ENCODE measurements around the gene RNU7-1.

The RNU7-1 gene

DNA sequence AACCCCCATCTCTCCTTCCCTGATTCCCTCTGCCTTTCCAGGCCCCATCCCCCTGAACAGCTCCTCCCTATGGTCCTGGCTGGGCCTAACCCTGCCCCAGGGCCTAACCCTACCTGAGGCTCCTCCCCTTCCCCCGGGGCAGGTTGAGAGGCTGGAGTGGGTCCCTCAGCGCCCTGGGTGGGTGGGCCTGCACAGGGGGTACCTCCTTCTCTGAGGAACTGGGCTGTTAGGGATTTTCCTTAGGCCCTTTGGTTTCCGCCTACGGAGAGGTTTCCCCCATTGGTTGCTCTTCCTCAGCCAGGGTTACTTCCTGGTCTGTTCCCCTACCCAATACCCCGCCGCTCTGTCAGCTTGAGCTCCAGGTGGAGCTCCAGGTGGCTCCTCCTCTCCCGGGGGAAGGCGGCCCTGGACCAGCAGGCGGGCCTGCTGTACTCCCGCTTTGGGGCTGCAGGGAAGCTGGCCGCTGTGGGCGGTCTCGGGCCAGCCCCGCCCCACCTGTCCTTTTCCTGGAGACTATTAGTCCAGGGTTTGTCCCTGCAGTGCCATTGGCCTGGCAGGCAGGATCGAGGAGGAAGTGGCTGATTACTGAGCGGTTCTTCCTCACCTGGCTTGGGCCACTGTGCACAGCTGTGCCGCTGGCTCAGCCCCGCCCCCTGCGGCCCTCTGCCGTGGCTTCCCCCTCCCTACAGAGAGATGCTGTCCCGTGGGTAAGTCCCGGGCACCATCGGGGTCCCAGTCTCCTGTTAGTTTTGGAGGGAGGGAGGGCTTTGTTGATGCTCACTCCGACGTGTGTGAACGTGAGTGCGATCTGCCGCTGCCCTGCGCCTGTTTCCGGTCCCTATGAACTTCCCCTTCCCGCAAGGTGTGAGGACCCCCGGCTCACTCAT is 2.7 kb downstream of the RNU7-1 start:
- DNase-seq (ENCODE audit: extremely low read depth, low read depth): no peak
- no peak overlapping the region for H3K4me3 ChIP-seq (replicated peaks; ENCODE audit: low read depth, low read length)
- no peak for TF ChIP-seq CTCF (IDR thresholded peaks at IDR 0.05; ENCODE audit: low read depth, low read length, missing control alignments)

GRCh38 chr12:6946920-6947374 is 3.3 kb downstream of the RNU7-1 start:
- no peak for TF ChIP-seq CTCF (IDR thresholded peaks at IDR 0.05; ENCODE audit: low read depth, low read length, missing control alignments)

DNA sequence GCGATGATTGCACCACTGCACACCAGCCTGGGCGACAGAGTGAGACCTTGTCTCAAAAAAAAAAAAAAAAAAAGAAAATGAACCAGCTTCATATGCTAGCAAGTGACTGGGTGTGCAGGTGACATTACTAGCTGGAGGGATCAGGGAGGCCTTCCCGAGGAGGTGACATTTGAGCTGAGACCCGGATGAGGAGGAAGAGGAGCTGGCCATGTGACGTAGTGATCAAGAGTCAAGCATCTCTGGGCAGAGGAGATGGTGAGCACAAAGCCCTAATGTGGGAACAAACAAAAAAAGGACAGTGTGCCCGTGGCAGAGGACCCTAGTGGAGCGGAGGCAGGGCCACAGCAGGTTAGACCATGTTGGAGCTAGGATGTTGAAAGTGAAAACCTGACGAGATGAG is 4.0 kb downstream of the RNU7-1 start:
- no peak overlapping the region for H3K4me3 ChIP-seq (replicated peaks; ENCODE audit: low read depth, low read length)
- no peak for DNase-seq (ENCODE audit: extremely low read depth, low read depth)
- TF ChIP-seq CTCF (IDR thresholded peaks at IDR 0.05; ENCODE audit: low read depth, low read length, missing control alignments): no peak

More at GRCh38 chr12:6946920-6947374, 3.3 kb downstream of the RNU7-1 start:
- H3K4me3 ChIP-seq (replicated peaks; ENCODE audit: low read depth, low read length): no peak overlapping the region
- DNase-seq (ENCODE audit: extremely low read depth, low read depth): no peak

GRCh38 chr12:6948873-6949594 is 5.4 kb downstream of the RNU7-1 start:
- no peak for TF ChIP-seq CTCF (IDR thresholded peaks at IDR 0.05; ENCODE audit: low read depth, low read length, missing control alignments)
- H3K4me3 ChIP-seq (replicated peaks; ENCODE audit: low read depth, low read length): no peak overlapping the region
- DNase-seq (ENCODE audit: extremely low read depth, low read depth): no peak

- TF ChIP-seq CTCF (IDR thresholded peaks at IDR 0.05; ENCODE audit: low read depth, low read length, missing control alignments): no peak
- no peak overlapping the region for H3K4me3 ChIP-seq (replicated peaks; ENCODE audit: low read depth, low read length)
- no peak for DNase-seq (ENCODE audit: extremely low read depth, low read depth)
Measured at GRCh38 chr12:6950401-6950801, 6.8 kb downstream of the RNU7-1 start.

DNA sequence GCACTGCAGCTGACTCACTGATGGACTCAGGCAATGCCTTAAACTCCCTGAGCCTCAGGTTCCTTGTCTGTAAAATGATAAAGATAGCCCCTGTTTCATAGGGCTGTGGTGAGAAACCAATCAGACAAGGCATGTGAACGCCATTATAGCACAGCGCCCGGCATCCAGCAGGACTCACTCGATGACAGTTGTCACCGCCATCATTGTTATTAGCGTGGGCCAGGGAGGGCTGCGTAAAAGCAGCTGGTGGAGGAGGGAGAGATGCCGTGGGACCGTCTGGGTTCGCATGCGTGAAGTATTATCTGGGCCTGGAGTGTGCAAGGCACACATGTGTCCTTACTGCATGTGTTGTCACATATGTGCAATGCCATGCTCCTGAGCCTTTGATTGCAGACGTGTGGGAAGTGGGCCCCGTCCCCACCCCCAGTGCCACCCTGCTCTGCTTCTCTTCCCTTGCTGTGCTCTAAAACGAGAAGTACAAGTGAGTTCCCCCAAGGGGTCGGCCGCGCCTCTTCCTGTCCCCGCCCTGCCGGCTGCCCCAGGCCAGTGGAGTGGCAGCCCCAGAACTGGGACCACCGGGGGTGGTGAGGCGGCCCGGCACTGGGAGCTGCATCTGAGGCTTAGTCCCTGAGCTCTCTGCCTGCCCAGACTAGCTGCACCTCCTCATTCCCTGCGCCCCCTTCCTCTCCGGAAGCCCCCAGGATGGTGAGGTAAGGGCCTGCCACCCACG is 7.4 kb downstream of the RNU7-1 start, which contains the start of gene PTPN6:
PTPN6 (plus strand) TSS at position 546 of the 730 bp plus-strand sequence; CDS start at position 703, 157 bp downstream.
- no peak for DNase-seq (ENCODE audit: extremely low read depth, low read depth)
- no peak within 1 kb of the TSS for H3K4me3 ChIP-seq (replicated peaks; ENCODE audit: low read depth, low read length)

More for the DNA sequence above, 7.4 kb downstream of the RNU7-1 start, which contains the start of gene PTPN6:
- TF ChIP-seq CTCF (IDR thresholded peaks at IDR 0.05; ENCODE audit: low read depth, low read length, missing control alignments): no peak
